NB4 (cell line): ENCODE measurements around the gene OLFML3.
"Not testable (repeated sequence)": the region's sequence is repeated elsewhere in the genome, so short reads cannot be mapped to it uniquely, and the experiment has no call there.

Source experiments
- DNase-seq: peaks from one replicate; pipeline ENCODE4 v3.0.0; 2010; ENCODE audit warnings: low read depth
- H3K4me3 ChIP-seq: one replicate; pipeline ENCODE4 v1.5.1; 2011; ENCODE audit warnings: mild to moderate bottlenecking, low read depth, low read length, moderate library complexity
- MYC ChIP-seq: IDR thresholded peaks from 2 replicates; pipeline ENCODE4 v1.6.1; 2011; ENCODE audit warnings: low read depth, low read length
- POLR2A ChIP-seq: IDR thresholded peaks from 2 replicates; pipeline ENCODE4 v1.6.1; 2011; ENCODE audit warnings: mild to moderate bottlenecking; ENCODE audit not compliant: insufficient read length; ENCODE audit errors: extremely low read depth
- TF ChIP-seq, protein P1 (sequence below): IDR thresholded peaks from 2 replicates; pipeline ENCODE4 v1.6.1; 2011; ENCODE audit warnings: low read depth, low read length
- TF ChIP-seq, protein P2 (sequence below): IDR thresholded peaks from one replicate; pipeline ENCODE4 v1.5.1; 2012; ENCODE audit warnings: low read depth, low read length

The OLFML3 gene

DNA sequence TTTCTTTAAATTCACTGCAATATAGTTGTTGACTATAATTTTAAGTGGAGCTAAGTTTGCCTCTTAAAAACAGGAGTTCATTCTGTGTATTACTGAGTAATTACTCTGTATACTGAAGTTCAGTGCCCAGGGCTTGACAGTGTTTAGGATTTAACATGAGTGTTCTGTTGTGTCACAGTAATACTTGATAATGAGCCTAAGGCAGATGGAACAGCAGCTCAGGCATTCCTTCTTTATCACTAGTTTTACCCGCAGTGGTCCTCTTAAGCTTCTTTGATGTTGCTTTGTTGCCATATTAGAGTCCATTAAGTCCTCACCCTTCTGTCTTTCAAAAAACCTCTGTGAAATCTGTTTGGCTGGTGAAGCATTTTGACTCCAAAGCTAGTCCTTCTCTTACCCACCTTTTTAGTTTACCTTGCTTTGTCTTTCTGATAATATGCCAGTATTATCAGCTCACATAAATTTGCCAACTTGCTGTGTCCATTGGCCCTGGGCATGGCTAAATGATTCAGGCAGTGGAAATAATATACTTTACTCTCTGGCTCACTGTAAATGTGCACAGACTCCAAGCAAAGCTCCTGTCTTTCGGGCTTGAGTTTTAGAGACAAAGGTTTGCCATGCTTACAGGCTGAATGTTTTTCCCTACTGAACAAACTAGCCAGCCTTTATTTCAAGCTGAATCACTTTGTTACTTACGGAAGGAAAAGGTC is 32.4 kb upstream of the OLFML3 start:
- peak; percentile 9 for DNase-seq
- no peak overlapping the region for H3K4me3 ChIP-seq
- TF ChIP-seq, protein P1, sequence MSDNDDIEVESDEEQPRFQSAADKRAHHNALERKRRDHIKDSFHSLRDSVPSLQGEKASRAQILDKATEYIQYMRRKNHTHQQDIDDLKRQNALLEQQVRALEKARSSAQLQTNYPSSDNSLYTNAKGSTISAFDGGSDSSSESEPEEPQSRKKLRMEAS = no peak
- TF ChIP-seq, protein P2, sequence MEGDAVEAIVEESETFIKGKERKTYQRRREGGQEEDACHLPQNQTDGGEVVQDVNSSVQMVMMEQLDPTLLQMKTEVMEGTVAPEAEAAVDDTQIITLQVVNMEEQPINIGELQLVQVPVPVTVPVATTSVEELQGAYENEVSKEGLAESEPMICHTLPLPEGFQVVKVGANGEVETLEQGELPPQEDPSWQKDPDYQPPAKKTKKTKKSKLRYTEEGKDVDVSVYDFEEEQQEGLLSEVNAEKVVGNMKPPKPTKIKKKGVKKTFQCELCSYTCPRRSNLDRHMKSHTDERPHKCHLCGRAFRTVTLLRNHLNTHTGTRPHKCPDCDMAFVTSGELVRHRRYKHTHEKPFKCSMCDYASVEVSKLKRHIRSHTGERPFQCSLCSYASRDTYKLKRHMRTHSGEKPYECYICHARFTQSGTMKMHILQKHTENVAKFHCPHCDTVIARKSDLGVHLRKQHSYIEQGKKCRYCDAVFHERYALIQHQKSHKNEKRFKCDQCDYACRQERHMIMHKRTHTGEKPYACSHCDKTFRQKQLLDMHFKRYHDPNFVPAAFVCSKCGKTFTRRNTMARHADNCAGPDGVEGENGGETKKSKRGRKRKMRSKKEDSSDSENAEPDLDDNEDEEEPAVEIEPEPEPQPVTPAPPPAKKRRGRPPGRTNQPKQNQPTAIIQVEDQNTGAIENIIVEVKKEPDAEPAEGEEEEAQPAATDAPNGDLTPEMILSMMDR = no peak
- TF ChIP-seq MYC (no peak), POLR2A (no peak)

GRCh38 chr1:113947388-113948107 is 31.7 kb upstream of the OLFML3 start:
- TF ChIP-seq POLR2A (no peak), MYC (no peak)
- TF ChIP-seq, protein P2 = no peak
- TF ChIP-seq, protein P1 = no peak
- no peak overlapping the region for H3K4me3 ChIP-seq
- no peak for DNase-seq

DNA sequence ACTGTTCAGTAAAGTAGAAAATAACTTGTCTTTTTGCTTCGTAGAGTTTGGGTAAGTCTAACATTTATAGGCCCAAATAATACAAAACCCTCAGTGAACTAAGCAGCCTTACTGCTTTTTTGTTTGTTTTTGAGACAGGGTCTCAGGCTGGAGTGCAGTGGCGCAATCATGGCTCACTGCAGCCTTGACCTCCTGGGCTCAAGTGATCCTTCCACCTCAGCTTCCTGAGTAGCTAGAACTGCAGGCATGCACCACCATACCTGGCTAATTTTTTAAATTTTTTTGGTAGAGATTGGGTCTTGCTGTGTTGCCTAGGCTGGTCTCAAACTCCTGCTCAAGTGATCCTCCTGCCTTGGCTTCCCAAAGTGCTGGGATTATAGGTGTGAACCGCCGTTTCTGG is 31.1 kb upstream of the OLFML3 start:
- not testable (repeated sequence) for H3K4me3 ChIP-seq
- peak; percentile 51 for DNase-seq

DNA sequence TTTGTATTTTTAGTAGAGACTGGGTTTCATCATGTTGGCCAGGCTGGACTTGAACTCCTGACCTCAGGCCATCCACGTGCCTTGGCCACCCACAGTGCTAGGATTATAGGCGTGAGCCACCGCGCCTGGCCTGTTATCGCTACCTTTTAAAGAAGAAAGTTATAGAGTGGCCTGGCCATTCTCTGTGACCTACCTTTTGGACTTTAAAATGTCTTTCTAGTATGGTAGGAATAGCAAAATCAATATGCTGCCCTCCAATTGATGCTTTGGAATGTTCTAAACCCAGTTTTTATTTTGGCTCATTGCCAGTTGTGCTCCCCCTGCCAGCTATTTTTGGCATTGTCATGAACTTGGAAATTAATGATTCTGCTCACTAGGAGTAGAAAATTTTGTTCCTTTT is 30.3 kb upstream of the OLFML3 start:
- no peak for TF ChIP-seq MYC
- TF ChIP-seq, protein P2 = no peak
- TF ChIP-seq POLR2A = no peak
- TF ChIP-seq, protein P1 = no peak
- no peak overlapping the region for H3K4me3 ChIP-seq
- DNase-seq = peak; percentile 34

GRCh38 chr1:113950908-113951307 is 28.4 kb upstream of the OLFML3 start:
- DNase-seq = no peak
- TF ChIP-seq MYC (no peak), POLR2A (no peak)
- TF ChIP-seq, protein P1 = no peak
- TF ChIP-seq, protein P2 = no peak
- no peak overlapping the region for H3K4me3 ChIP-seq

DNA sequence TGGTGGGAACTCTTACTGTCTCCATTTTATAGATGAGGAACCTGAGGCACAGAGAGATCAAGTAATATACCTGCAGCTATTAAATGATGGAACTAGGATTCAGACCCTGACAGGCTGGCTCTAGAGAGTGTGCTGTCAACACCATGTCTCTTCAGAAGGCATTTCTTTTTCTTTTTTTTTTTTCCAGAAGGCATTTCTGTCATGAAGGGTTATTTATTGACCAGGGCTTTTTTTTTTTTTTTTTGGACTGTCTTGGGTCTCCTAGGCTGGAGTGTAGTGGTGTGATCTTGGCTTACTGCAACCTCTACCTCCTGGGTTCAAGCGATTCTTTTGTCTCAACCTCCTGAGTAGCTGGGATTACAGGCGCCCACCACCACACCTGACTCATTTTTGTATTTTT is 27.6 kb upstream of the OLFML3 start:
- TF ChIP-seq MYC = no peak
- no peak for TF ChIP-seq POLR2A
- TF ChIP-seq, protein P2 = no peak
- TF ChIP-seq, protein P1 = no peak
- H3K4me3 ChIP-seq = no peak overlapping the region
- no peak for DNase-seq
